Calu3 (cell line): ENCODE data around the gene UCHL5. TPM values are rescaled to one million over a fixed set of nuclear protein-coding genes. Genes with fewer than 3 reads are reported as not detected.

ENCODE experiments used
- BruUV-seq: library from RNA; stranded (reverse); fragments of 400-500 nt; replicated peaks from 2 replicates; lab custom pipeline; 2021; lab: Mats Ljungman, UMichigan
- CTCF ChIA-PET: fragments of 300-600 bp; sonication (Branson Sonifier 250); formaldehyde crosslinking; loops from one replicate; lab custom pipeline; 2022; ENCODE audit warnings: antibody characterized with exemption; lab: Charles Lee
- DNase-seq: peaks from one replicate; pipeline ENCODE4 v3.0.0; 2022
- H3K27ac Mint-ChIP-seq: one replicate; pipeline ENCODE4 v1.8.0; 2022; ENCODE audit warnings: mixed read lengths; ENCODE audit not compliant: unreplicated experiment
- H3K27me3 Mint-ChIP-seq: one replicate; pipeline ENCODE4 v1.8.0; 2022; ENCODE audit warnings: mixed read lengths; ENCODE audit not compliant: unreplicated experiment
- H3K36me3 Mint-ChIP-seq: one replicate; pipeline ENCODE4 v1.8.0; 2022; ENCODE audit warnings: mild to moderate bottlenecking, moderate library complexity, mixed read lengths; ENCODE audit not compliant: insufficient read depth, unreplicated experiment
- H3K4me1 Mint-ChIP-seq: one replicate; pipeline ENCODE4 v1.8.0; 2022; ENCODE audit warnings: mild to moderate bottlenecking, low read depth, mixed read lengths; ENCODE audit not compliant: unreplicated experiment
- H3K4me3 Mint-ChIP-seq: one replicate; pipeline ENCODE4 v1.8.0; 2022; ENCODE audit warnings: mild to moderate bottlenecking, low read depth, moderate library complexity, mixed read lengths; ENCODE audit not compliant: unreplicated experiment
- H3K9me3 Mint-ChIP-seq: one replicate; pipeline ENCODE4 v1.8.0; 2022; ENCODE audit warnings: low read depth, mixed read lengths; ENCODE audit not compliant: unreplicated experiment
- intact Hi-C: fragments of 100-400 bp; cut with micrococcal nuclease; formaldehyde crosslinking; loops from one replicate; pipeline ENCODE4 v1.10.0; 2022; ENCODE audit not compliant: unreplicated experiment
- total RNA-seq: library from RNA; stranded (reverse); gene quantifications from 2 replicates; pipeline ENCODE4 v1.2.3, GENCODE V29; 2022
- TF ChIP-seq, protein P1 (sequence below): fragments of 200-600 bp; IDR thresholded peaks from one replicate; pipeline ENCODE4 v1.8.0; 2022; ENCODE audit warnings: antibody characterized with exemption; ENCODE audit not compliant: unreplicated experiment

The UCHL5 gene
- total RNA-seq, 1 experiment from 2014 or later: 69.9 TPM

DNA sequence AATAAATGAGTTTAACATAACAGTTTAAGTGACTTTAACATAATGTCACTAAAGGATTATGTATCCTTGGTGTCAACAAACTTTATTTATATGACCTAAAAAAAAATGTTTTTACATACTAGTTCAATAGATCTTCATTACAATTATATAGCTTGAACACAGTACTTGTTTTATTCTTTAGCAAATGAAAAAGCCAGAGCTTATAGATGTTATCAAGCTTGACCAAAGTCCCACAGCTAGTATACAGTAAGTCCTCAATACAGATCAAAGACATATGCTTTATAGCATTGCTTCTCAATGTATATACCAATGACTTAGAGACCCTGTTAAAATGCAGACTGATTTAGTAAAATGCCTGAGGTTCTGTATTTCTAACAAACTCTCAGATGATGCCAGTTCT lies 42.4 kb downstream of the UCHL5 start:
- H3K4me1 Mint-ChIP-seq: no peaks in the 10 kb centered on the region
- CTCF ChIA-PET: no interaction called here
- no peaks in the 10 kb centered on the region for H3K27me3 Mint-ChIP-seq
- H3K4me3 Mint-ChIP-seq: no peak overlapping the region
- no peak overlapping the region for H3K27ac Mint-ChIP-seq
- H3K36me3 Mint-ChIP-seq: no peaks in the 10 kb centered on the region
- TF ChIP-seq, protein P1, sequence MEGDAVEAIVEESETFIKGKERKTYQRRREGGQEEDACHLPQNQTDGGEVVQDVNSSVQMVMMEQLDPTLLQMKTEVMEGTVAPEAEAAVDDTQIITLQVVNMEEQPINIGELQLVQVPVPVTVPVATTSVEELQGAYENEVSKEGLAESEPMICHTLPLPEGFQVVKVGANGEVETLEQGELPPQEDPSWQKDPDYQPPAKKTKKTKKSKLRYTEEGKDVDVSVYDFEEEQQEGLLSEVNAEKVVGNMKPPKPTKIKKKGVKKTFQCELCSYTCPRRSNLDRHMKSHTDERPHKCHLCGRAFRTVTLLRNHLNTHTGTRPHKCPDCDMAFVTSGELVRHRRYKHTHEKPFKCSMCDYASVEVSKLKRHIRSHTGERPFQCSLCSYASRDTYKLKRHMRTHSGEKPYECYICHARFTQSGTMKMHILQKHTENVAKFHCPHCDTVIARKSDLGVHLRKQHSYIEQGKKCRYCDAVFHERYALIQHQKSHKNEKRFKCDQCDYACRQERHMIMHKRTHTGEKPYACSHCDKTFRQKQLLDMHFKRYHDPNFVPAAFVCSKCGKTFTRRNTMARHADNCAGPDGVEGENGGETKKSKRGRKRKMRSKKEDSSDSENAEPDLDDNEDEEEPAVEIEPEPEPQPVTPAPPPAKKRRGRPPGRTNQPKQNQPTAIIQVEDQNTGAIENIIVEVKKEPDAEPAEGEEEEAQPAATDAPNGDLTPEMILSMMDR: no peak
- H3K9me3 Mint-ChIP-seq: no peaks in the 10 kb centered on the region
- no peak for DNase-seq
- no TSS peak for BruUV-seq
- intact Hi-C loops: loop anchor here (5.0 kb wide), 2 partner anchors 314 to 404 kb away; no protein-coding TSS in a partner anchor

DNA sequence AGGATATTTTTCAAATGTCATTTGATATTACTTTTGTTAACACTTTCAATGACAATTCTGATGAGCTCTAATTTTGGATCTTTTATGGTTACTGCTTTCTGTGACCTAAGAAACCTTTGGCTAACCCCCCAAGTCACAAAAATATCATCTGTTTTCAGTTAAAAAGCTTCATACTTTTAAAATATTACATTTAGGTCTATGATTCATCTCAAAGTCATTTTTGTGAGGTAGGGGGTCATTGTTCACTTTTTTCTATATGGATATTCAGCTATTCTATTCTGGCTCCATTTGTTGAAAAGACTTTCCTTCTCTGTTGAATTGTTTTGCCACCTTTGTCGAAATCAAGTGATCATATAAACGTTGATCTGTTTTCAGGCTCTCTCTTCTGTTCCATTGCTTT lies 44.8 kb downstream of the UCHL5 start:
- Mint-ChIP-seq H3K4me1 (no peaks in the 10 kb centered on the region), H3K27ac (no peak overlapping the region), H3K4me3 (no peak overlapping the region), H3K9me3 (no peaks in the 10 kb centered on the region), H3K27me3 (no peaks in the 10 kb centered on the region), H3K36me3 (no peaks in the 10 kb centered on the region)
- CTCF ChIA-PET: no interaction called here
- DNase-seq: no peak
- TF ChIP-seq, protein P1: no peak
- BruUV-seq: no TSS peak
- intact Hi-C loops: no loop called here

DNA sequence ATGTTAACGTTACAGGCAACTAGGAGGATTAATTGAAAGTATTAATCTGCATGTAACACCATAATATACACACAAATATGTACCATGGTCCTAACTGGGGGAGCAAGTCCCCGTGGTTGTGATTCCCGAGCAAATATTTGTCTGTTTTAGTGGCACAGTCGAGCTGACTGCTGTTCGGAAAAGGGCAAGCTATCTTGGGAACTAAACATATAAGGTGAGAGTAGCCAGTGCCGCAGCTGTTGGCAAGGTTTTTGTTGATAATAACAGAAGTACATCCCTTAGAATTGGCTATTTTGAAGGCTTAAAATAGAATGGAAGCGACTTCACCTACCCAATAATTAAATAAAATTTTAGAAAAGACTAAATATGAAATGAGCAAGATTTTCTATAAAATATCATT lies 45.5 kb downstream of the UCHL5 start:
- no peak for DNase-seq
- intact Hi-C loops: no loop called here
- no peak overlapping the region for H3K27ac Mint-ChIP-seq
- H3K27me3 Mint-ChIP-seq: no peaks in the 10 kb centered on the region
- H3K4me3 Mint-ChIP-seq: no peak overlapping the region
- TF ChIP-seq, protein P1: no peak
- BruUV-seq: no TSS peak
- H3K9me3 Mint-ChIP-seq: no peaks in the 10 kb centered on the region
- H3K36me3 Mint-ChIP-seq: no peaks in the 10 kb centered on the region
- no peaks in the 10 kb centered on the region for H3K4me1 Mint-ChIP-seq
- CTCF ChIA-PET: interaction anchor here (0.6 kb wide), 1 partner anchor 448 kb away, joined by 3 read pairs; no protein-coding TSS in a partner anchor

DNA sequence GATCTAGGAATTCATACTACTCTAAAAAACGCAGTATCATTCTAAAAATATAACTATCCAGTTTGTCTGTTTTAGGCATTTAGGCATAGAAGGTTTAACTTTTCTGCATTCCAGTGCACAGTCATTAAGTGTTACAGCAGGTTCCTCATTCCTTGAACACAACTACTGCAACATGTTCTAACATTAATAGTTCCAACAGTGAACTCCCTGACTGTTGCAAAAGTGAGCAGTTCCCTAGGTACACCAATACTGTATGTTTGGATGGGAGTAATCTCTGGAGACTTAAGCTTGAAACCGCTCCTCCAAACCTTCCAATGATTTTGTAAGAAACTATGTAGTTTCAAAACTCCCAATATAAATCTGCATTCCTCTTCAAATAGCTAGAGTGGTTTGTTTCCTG lies 46.2 kb downstream of the UCHL5 start:
- TF ChIP-seq, protein P1: no peak
- H3K4me3 Mint-ChIP-seq: no peak overlapping the region
- CTCF ChIA-PET: no interaction called here
- H3K27ac Mint-ChIP-seq: no peak overlapping the region
- H3K36me3 Mint-ChIP-seq: no peaks in the 10 kb centered on the region
- peaks cover 5% of the 10 kb centered on the region for H3K4me1 Mint-ChIP-seq
- intact Hi-C loops: no loop called here
- H3K9me3 Mint-ChIP-seq: no peaks in the 10 kb centered on the region
- DNase-seq: no peak
- no peaks in the 10 kb centered on the region for H3K27me3 Mint-ChIP-seq
- no TSS peak for BruUV-seq
